K562 (cell line): ENCODE measurements around the gene HIPK2. TPM values are rescaled to one million over a fixed set of nuclear protein-coding genes. Genes with fewer than 3 reads are reported as not detected.

ENCODE experiments used
- ADNP ChIP-seq: fragments of 200-800 bp; sonication (Bioruptor generic); IDR thresholded peaks from 2 replicates; pipeline ENCODE4 v1.6.1; 2016; ENCODE audit warnings: missing genetic modification characterization, missing compliant biosample characterization
- CEBPB ChIP-seq: fragments of 450-650 bp; IDR thresholded peaks from 2 replicates; pipeline ENCODE4 v1.6.1; 2016; ENCODE audit warnings: missing genetic modification characterization, missing compliant biosample characterization
- MAZ ChIP-seq, 2 experiments: fragments of 450-650 bp in 1 of 2; sonication (generic) in 1 of 2; formaldehyde crosslinking; IDR thresholded peaks in 1 of 2; conservative IDR thresholded peaks in 1 of 2; 2 replicates each; pipeline versions ENCODE4 v1.4.0 to v1.5.0; 2020; ENCODE audit warnings: mild to moderate bottlenecking in 1 of 2, missing genetic modification reagents in 1 of 2
- MYC ChIP-seq, 2 experiments: fragments of 250-450 bp in 1 of 2; sonication (Bioruptor Pico) in 1 of 2; IDR thresholded peaks; 2 replicates each; pipeline versions ENCODE4 v1.5.1 to v1.6.1; 2012 to 2021; ENCODE audit warnings: low read depth in 2 of 2, borderline replicate concordance in 1 of 2, improper control_type of control experiment in 1 of 2, low read length in 1 of 2, mild to moderate bottlenecking in 1 of 2, moderate library complexity in 1 of 2
- STAG1 ChIP-seq: sonication (generic); formaldehyde crosslinking; IDR thresholded peaks from 2 replicates; pipeline ENCODE4 v1.5.0; 2020; ENCODE audit warnings: missing genetic modification reagents, borderline replicate concordance
- TFAP4 ChIP-seq: sonication (generic); formaldehyde crosslinking; IDR thresholded peaks from 2 replicates; pipeline ENCODE4 v1.8.0; 2022; ENCODE audit warnings: missing genetic modification reagents, mild to moderate bottlenecking, moderate library complexity, borderline replicate concordance
- ZC3H11A ChIP-seq: IDR thresholded peaks from 2 replicates; pipeline ENCODE4 v1.6.1; 2012; ENCODE audit warnings: low read depth, low read length, improper control_type of control experiment
- ZNF431 ChIP-seq: sonication (generic); formaldehyde crosslinking; IDR thresholded peaks from 2 replicates; pipeline ENCODE4 v1.8.0; 2022; ENCODE audit warnings: mild to moderate bottlenecking, missing genetic modification reagents
- polyA plus RNA-seq, 8 experiments: library from polyadenylated mRNA; depleted of rRNA in 4 of 8; stranded (reverse) in 5 of 8; unstranded in 3 of 8; fragments of >200 nt; fragmentation: Nextera tagmentation in 2 of 8; fragmentation: Illumina TruSeq in 1 of 8; extraction: Ambion mirVana in 2 of 8; extraction: Trizol in 1 of 8; gene quantifications; 2 replicates each; pipeline versions ENCODE4 v1.2.1 to v1.2.3, GENCODE V29; 2011 to 2014; ENCODE audit warnings: inconsistent platforms in 1 of 8, missing spikeins in 1 of 8
- total RNA-seq, 7 experiments: library from RNA; depleted of rRNA in 6 of 7; stranded (reverse); fragments of >200 nt in 6 of 7; fragmentation: Illumina TruSeq in 2 of 7; extraction: Trizol in 2 of 7; gene quantifications; 2 replicates each; pipeline versions ENCODE4 v1.2.1 to v1.2.3, GENCODE V29; 2011 to 2021; ENCODE audit warnings: low replicate concordance in 1 of 7
- TF ChIP-seq, protein P1 (sequence below), 2 experiments: fragments of 450-650 bp in 1 of 2; sonication (generic) in 1 of 2; formaldehyde crosslinking in 1 of 2; IDR thresholded peaks; 2 replicates each; pipeline versions ENCODE4 v1.7.1 to v1.9.0; 2016 to 2022; ENCODE audit warnings: inconsistent platforms in 1 of 2, mild to moderate bottlenecking in 1 of 2, missing genetic modification reagents in 1 of 2
- TF ChIP-seq, protein P2 (sequence below): sonication (generic); formaldehyde crosslinking; IDR thresholded peaks from 2 replicates; pipeline ENCODE4 v1.8.1; 2023; ENCODE audit warnings: mild to moderate bottlenecking, missing genetic modification reagents

Gene HIPK2
- total and polyA plus RNA-seq, 9 of the 15 experiments (the other 6 are each of a cell fraction or from before 2014, with no cell fraction given): 0.69 to 19.8 (median 5.1) TPM

DNA sequence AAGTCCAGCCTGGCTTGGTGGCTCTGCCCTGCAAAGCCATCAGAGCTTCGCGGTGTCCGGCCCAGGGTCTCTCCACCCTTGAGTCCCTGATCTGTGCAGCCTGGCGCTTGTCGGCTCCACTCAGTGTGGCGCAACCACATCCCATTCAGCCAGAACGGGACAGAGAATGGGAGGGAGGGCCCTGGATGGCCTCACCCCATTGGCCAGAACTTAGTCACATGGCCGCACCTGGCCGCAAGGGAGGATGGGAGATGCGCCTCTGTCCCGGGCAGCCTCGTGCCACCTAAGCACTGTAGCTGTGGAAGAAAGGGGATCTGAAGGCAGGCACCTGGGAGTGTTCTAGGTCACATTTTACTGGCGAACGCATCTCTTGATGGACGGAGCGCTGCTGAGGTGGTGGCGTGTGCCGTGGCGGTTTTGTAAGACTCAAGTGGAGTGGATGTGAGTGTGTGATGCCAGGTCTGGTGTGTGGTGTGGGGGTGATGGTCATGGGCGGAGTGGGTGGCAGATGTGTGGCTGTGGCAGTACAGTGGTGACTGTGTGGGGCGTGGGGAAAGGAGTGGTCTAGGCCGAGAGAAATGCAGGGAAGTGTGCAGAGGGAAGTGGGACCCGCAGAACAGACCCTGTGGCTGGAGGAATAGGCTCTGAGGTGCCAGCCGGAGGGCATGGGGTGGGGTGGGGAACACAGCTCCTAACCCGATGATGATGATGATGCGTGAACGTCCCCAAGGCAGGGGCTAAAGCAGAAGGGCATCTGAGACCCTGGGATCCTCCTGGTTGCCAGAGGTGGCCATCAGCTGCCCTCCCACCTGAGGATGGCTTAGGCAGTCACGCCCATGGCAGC lies 235.3 kb downstream of the HIPK2 start (continued):
- TF ChIP-seq, protein P1, sequence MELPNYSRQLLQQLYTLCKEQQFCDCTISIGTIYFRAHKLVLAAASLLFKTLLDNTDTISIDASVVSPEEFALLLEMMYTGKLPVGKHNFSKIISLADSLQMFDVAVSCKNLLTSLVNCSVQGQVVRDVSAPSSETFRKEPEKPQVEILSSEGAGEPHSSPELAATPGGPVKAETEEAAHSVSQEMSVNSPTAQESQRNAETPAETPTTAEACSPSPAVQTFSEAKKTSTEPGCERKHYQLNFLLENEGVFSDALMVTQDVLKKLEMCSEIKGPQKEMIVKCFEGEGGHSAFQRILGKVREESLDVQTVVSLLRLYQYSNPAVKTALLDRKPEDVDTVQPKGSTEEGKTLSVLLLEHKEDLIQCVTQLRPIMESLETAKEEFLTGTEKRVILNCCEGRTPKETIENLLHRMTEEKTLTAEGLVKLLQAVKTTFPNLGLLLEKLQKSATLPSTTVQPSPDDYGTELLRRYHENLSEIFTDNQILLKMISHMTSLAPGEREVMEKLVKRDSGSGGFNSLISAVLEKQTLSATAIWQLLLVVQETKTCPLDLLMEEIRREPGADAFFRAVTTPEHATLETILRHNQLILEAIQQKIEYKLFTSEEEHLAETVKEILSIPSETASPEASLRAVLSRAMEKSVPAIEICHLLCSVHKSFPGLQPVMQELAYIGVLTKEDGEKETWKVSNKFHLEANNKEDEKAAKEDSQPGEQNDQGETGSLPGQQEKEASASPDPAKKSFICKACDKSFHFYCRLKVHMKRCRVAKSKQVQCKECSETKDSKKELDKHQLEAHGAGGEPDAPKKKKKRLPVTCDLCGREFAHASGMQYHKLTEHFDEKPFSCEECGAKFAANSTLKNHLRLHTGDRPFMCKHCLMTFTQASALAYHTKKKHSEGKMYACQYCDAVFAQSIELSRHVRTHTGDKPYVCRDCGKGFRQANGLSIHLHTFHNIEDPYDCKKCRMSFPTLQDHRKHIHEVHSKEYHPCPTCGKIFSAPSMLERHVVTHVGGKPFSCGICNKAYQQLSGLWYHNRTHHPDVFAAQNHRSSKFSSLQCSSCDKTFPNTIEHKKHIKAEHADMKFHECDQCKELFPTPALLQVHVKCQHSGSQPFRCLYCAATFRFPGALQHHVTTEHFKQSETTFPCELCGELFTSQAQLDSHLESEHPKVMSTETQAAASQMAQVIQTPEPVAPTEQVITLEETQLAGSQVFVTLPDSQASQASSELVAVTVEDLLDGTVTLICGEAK (IDR thresholded peaks at IDR 0.05): no peak; the same call in 1 of the 2 replicates
- TF ChIP-seq, protein P1 (CRISPR knock-in tag; IDR thresholded peaks at IDR 0.05): peak; percentile 54
- TF ChIP-seq STAG1 (CRISPR knock-in tag) (peak; percentile 52; the same call in 1 of the 2 replicates), CEBPB (tag) (peak; percentile 94), MAZ (CRISPR knock-in tag; conservative IDR thresholded peaks at IDR 0.05 in 1 of 2, IDR thresholded peaks at IDR 0.05 in 1 of 2) (0 out of 4 replicates have a peak, but pooled peaks of 1 of the 2 experiments have one; percentile 16), ADNP (tag) (no peak), ZNF431 (CRISPR knock-in tag) (peak; percentile 69; the same call in 1 of the 2 replicates), MYC (IDR thresholded peaks at IDR 0.05; ENCODE audit: low read depth, low read length) (peak; percentile 68; the same call in 1 of the 2 replicates), MYC (CRISPR knock-in tag; IDR thresholded peaks at IDR 0.05; ENCODE audit: borderline replicate concordance, low read depth) (no peak), ZC3H11A (no peak), TFAP4 (CRISPR knock-in tag) (peak; percentile 84; the same call in 1 of the 2 replicates)
- TF ChIP-seq, protein P2, sequence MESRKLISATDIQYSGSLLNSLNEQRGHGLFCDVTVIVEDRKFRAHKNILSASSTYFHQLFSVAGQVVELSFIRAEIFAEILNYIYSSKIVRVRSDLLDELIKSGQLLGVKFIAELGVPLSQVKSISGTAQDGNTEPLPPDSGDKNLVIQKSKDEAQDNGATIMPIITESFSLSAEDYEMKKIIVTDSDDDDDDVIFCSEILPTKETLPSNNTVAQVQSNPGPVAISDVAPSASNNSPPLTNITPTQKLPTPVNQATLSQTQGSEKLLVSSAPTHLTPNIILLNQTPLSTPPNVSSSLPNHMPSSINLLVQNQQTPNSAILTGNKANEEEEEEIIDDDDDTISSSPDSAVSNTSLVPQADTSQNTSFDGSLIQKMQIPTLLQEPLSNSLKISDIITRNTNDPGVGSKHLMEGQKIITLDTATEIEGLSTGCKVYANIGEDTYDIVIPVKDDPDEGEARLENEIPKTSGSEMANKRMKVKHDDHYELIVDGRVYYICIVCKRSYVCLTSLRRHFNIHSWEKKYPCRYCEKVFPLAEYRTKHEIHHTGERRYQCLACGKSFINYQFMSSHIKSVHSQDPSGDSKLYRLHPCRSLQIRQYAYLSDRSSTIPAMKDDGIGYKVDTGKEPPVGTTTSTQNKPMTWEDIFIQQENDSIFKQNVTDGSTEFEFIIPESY (CRISPR knock-in tag): peak; percentile 83
